PC-9 (cell line): ENCODE data around the gene BICDL2. TPM values are rescaled to one million over a fixed set of nuclear protein-coding genes. Genes with fewer than 3 reads are reported as not detected.

Source experiments
- BruUV-seq: library from RNA; stranded (reverse); fragments of 400-500 nt; replicated peaks from 2 replicates; lab custom pipeline; 2021; lab: Mats Ljungman, UMichigan
- CTCF ChIA-PET: fragments of 300-600 bp; sonication (Branson Sonifier 250); formaldehyde crosslinking; loops from one replicate; lab custom pipeline; 2022; ENCODE audit warnings: antibody characterized with exemption; lab: Charles Lee
- POLR2A ChIA-PET: fragments of 300-600 bp; sonication (Branson Sonifier 250); formaldehyde crosslinking; loops from one replicate; lab custom pipeline; 2022; ENCODE audit warnings: antibody characterized with exemption; ENCODE audit not compliant: unreplicated experiment; lab: Charles Lee
- DNase-seq, 2 experiments: peaks; one replicate each; pipeline versions ENCODE4 v3.0.0 to v3.0.0-alpha.2; 2015 to 2022; ENCODE audit warnings: mixed read lengths in 1 of 2
- H2AFZ ChIP-seq: fragments of 200-600 bp; sonication (generic); 2 replicates; pipeline ENCODE4 v1.8.1; 2017; ENCODE audit warnings: antibody characterized with exemption
- H3F3A ChIP-seq: fragments of 200-600 bp; sonication (generic); 2 replicates; pipeline ENCODE4 v1.8.1; 2017; ENCODE audit warnings: antibody characterized with exemption, mild to moderate bottlenecking, low read depth; ENCODE audit not compliant: insufficient read depth
- H3K27ac ChIP-seq: fragments of 200-600 bp; sonication (generic); 2 replicates; pipeline ENCODE4 v1.6.1; 2016; ENCODE audit warnings: mixed run types
- H3K27me3 ChIP-seq: fragments of 200-600 bp; sonication (generic); 2 replicates; pipeline ENCODE4 v1.6.1; 2016; ENCODE audit warnings: low read depth, mixed run types; ENCODE audit not compliant: insufficient read depth
- H3K36me3 ChIP-seq: fragments of 200-600 bp; sonication (generic); 2 replicates; pipeline ENCODE4 v1.6.1; 2016; ENCODE audit warnings: low read depth, mixed run types
- H3K4me1 ChIP-seq: fragments of 200-600 bp; sonication (generic); replicated peaks from 2 replicates; pipeline ENCODE4 v1.6.1; 2016; ENCODE audit warnings: mixed run types; ENCODE audit not compliant: insufficient read depth
- H3K4me2 ChIP-seq: fragments of 200-600 bp; sonication (generic); 2 replicates; pipeline ENCODE4 v1.6.1; 2017; ENCODE audit warnings: mixed run types
- H3K4me3 ChIP-seq: fragments of 200-600 bp; sonication (generic); 2 replicates; pipeline ENCODE4 v1.6.1; 2016; ENCODE audit warnings: mixed run types
- H3K79me2 ChIP-seq: fragments of 200-600 bp; sonication (generic); 2 replicates; pipeline ENCODE4 v1.6.1; 2017; ENCODE audit warnings: low read depth, mixed run types
- H3K9me2 ChIP-seq: fragments of 200-600 bp; sonication (generic); 2 replicates; pipeline ENCODE4 v1.8.1; 2017; ENCODE audit warnings: mild to moderate bottlenecking; ENCODE audit not compliant: insufficient read depth
- H3K9me3 ChIP-seq: fragments of 200-600 bp; sonication (generic); 2 replicates; pipeline ENCODE4 v1.8.1; 2016; ENCODE audit warnings: low read depth; ENCODE audit not compliant: insufficient read depth
- H4K20me1 ChIP-seq: fragments of 200-600 bp; sonication (generic); 2 replicates; pipeline ENCODE4 v1.8.1; 2017; ENCODE audit not compliant: insufficient read depth
- CTCF ChIP-seq: fragments of 200-600 bp; sonication (generic); conservative IDR thresholded peaks from 2 replicates; pipeline ENCODE4 v1.6.1; 2017; ENCODE audit warnings: mixed run types, antibody characterized with exemption, mild to moderate bottlenecking, moderate library complexity
- EZH2 ChIP-seq: fragments of 200-600 bp; sonication (generic); IDR thresholded peaks from 2 replicates; pipeline ENCODE4 v1.8.0; 2017; ENCODE audit warnings: antibody characterized with exemption, low read depth
- intact Hi-C: fragments of 100-400 bp; cut with micrococcal nuclease; formaldehyde crosslinking; loops from one replicate; pipeline ENCODE4 v1.10.0; 2022; ENCODE audit not compliant: unreplicated experiment
- total RNA-seq: library from RNA; stranded (reverse); gene quantifications from 2 replicates; pipeline ENCODE4 v1.2.3, GENCODE V29; 2021

Gene BICDL2
- total RNA-seq, 1 experiment from 2014 or later: 57.9 TPM

- H3K27me3 ChIP-seq: no peaks in the 10 kb centered on the region
- H3F3A ChIP-seq: peaks cover 72% of the 10 kb centered on the region
- peak; percentile 88 for DNase-seq
- peaks cover 7% of the 10 kb centered on the region; the same call in 1 of the 2 replicates for H3K79me2 ChIP-seq
- TF ChIP-seq CTCF (no peak), EZH2 (no peak)
- H4K20me1 ChIP-seq: no peaks in the 10 kb centered on the region
- no peaks in the 10 kb centered on the region for H3K36me3 ChIP-seq
- peak within 1 kb of the TSS; percentile 62 for H2AFZ ChIP-seq
- peak within 1 kb of the TSS; percentile 86 for H3K27ac ChIP-seq
- H3K9me3 ChIP-seq: no peaks in the 10 kb centered on the region
- ChIA-PET POLR2A (interaction anchor here (0.8 to 1.8 kb wide), 3 partner anchors 9 to 22 kb away, joined by 7 to 29 read pairs (median 25); partner anchors contain the start of genes HCFC1R1, THOC6 and TNFRSF12A), CTCF (interaction anchor here (0.6 to 1.3 kb wide), 3 partner anchors 9 to 18 kb away, joined by 3 to 6 read pairs (median 5); no protein-coding TSS in a partner anchor)
- BruUV-seq: no TSS peak
- peak within 1 kb of the TSS; percentile 37; the same call in 1 of the 2 replicates for H3K4me3 ChIP-seq
- no peaks in the 10 kb centered on the region for H3K9me2 ChIP-seq
- peaks cover 71% of the 10 kb centered on the region for H3K4me1 ChIP-seq
- H3K4me2 ChIP-seq: peak within 1 kb of the TSS; percentile 71
- intact Hi-C loops: no loop called here
Measured at GRCh38 chr16:3012828-3013420, 23.8 kb downstream of the BICDL2 start, which contains the start of gene CLDN9. CLDN9 (plus strand) TSS chr16:3012923; CDS start chr16:3013363, 440 bp downstream.

GRCh38 chr16:3012246-3012645 is 24.5 kb downstream of the BICDL2 start:
- peak in 1 of 2 experiments; percentile 71 for DNase-seq
- H2AFZ ChIP-seq: no peak overlapping the region
- BruUV-seq: TSS peak; percentile 16
- peaks cover 75% of the 10 kb centered on the region for H3F3A ChIP-seq
- H3K79me2 ChIP-seq: peaks cover 7% of the 10 kb centered on the region; the same call in 1 of the 2 replicates
- H3K4me3 ChIP-seq: peak overlapping the region; percentile 37; the same call in 1 of the 2 replicates
- peaks cover 78% of the 10 kb centered on the region for H3K4me1 ChIP-seq
- no peaks in the 10 kb centered on the region for H4K20me1 ChIP-seq
- CTCF ChIA-PET: interaction anchor here (0.7 to 1.3 kb wide), 4 partner anchors 8 to 1241 kb away, joined by 3 to 5 read pairs (median 4); partner anchors contain the start of gene FLYWCH2
- H3K9me2 ChIP-seq: no peaks in the 10 kb centered on the region
- no peaks in the 10 kb centered on the region for H3K36me3 ChIP-seq
- peak overlapping the region; percentile 86 for H3K27ac ChIP-seq
- no peak for TF ChIP-seq EZH2
- TF ChIP-seq CTCF: no peak
- intact Hi-C loops: no loop called here
- peak overlapping the region; percentile 71 for H3K4me2 ChIP-seq
- no peaks in the 10 kb centered on the region for H3K9me3 ChIP-seq
- POLR2A ChIA-PET: interaction anchor here (0.8 to 1.8 kb wide), 3 partner anchors 9 to 21 kb away, joined by 7 to 29 read pairs (median 25); partner anchors contain the start of genes HCFC1R1, THOC6 and TNFRSF12A
- no peaks in the 10 kb centered on the region for H3K27me3 ChIP-seq

- peak overlapping the region; percentile 67 for H3K27ac ChIP-seq
- H3K4me3 ChIP-seq: 0 out of 2 replicates have a peak overlapping the region, but pooled peaks have one; percentile 18
- intact Hi-C loops: loop anchor here (1.0 kb wide), 1 partner anchor 10 kb away; the partner anchor contains the start of gene TNFRSF12A
- ChIA-PET POLR2A (interaction anchor here (0.5 to 2.0 kb wide), 5 partner anchors 10 to 1377 kb away, joined by 3 to 34 read pairs (median 5); partner anchors contain the start of gene TNFRSF12A), CTCF (interaction anchor here (0.8 to 1.9 kb wide), 3 partner anchors 18 to 21 kb away, joined by 5 read pairs; no protein-coding TSS in a partner anchor)
- no TSS peak for BruUV-seq
- no peaks in the 10 kb centered on the region for H3K27me3 ChIP-seq
- no peak overlapping the region for H2AFZ ChIP-seq
- peak overlapping the region; percentile 72 for H3K4me2 ChIP-seq
- H3F3A ChIP-seq: peaks cover 73% of the 10 kb centered on the region
- H3K79me2 ChIP-seq: peaks cover 19% of the 10 kb centered on the region
- no peak for DNase-seq
- no peaks in the 10 kb centered on the region for H3K36me3 ChIP-seq
- H3K9me2 ChIP-seq: no peaks in the 10 kb centered on the region
- no peaks in the 10 kb centered on the region for H4K20me1 ChIP-seq
- H3K4me1 ChIP-seq: peaks cover 95% of the 10 kb centered on the region
- TF ChIP-seq EZH2 (no peak), CTCF (no peak)
- H3K9me3 ChIP-seq: no peaks in the 10 kb centered on the region
Measured at GRCh38 chr16:3010510-3010909, 26.2 kb downstream of the BICDL2 start.
